H9 (cell line): ENCODE measurements around the gene LRMDA. TPM values are rescaled to one million over a fixed set of nuclear protein-coding genes. Genes with fewer than 3 reads are reported as not detected.

Source experiments
- DNase-seq: peaks from one replicate; pipeline ENCODE4 v3.0.0-alpha.2; 2017
- H2AFZ ChIP-seq: one replicate; pipeline ENCODE4 v1.6.1; 2013; ENCODE audit warnings: mild to moderate bottlenecking, low read length, control low read depth, moderate library complexity
- H2AK5ac ChIP-seq: 2 replicates; pipeline ENCODE4 v1.6.1; 2013; ENCODE audit warnings: low read length, control low read depth, mixed read lengths; ENCODE audit not compliant: insufficient read length
- H2BK120ac ChIP-seq: one replicate; pipeline ENCODE4 v1.6.1; 2013; ENCODE audit warnings: low read depth, mild to moderate bottlenecking, low read length, control low read depth, inconsistent platforms; ENCODE audit not compliant: poor library complexity, severe bottlenecking
- H2BK12ac ChIP-seq: 2 replicates; pipeline ENCODE4 v1.6.1; 2013; ENCODE audit warnings: low read length, control low read depth, mixed read lengths, low read depth; ENCODE audit not compliant: insufficient read length
- H2BK15ac ChIP-seq: 2 replicates; pipeline ENCODE4 v1.6.1; 2013; ENCODE audit warnings: low read depth, low read length, control low read depth
- H2BK20ac ChIP-seq: one replicate; pipeline ENCODE4 v1.6.1; 2013; ENCODE audit warnings: low read depth, mild to moderate bottlenecking, low read length, control low read depth, inconsistent platforms; ENCODE audit not compliant: poor library complexity, severe bottlenecking
- H2BK5ac ChIP-seq: 2 replicates; pipeline ENCODE4 v1.6.1; 2013; ENCODE audit warnings: low read length, control low read depth, mixed read lengths; ENCODE audit not compliant: insufficient read length
- H3K14ac ChIP-seq: 2 replicates; pipeline ENCODE4 v1.6.1; 2013; ENCODE audit warnings: low read length, control low read depth; ENCODE audit not compliant: insufficient read depth
- H3K18ac ChIP-seq: 2 replicates; pipeline ENCODE4 v1.6.1; 2013; ENCODE audit warnings: low read depth, mild to moderate bottlenecking, mixed read lengths, low read length, control low read depth; ENCODE audit not compliant: insufficient read length
- H3K23ac ChIP-seq: 2 replicates; pipeline ENCODE4 v1.6.1; 2013; ENCODE audit warnings: low read length, control low read depth, mixed read lengths, low read depth; ENCODE audit not compliant: insufficient read length
- H3K23me2 ChIP-seq: 2 replicates; pipeline ENCODE4 v1.6.1; 2013; ENCODE audit warnings: low read depth, mild to moderate bottlenecking, mixed read lengths, low read length, control low read depth; ENCODE audit not compliant: insufficient read length, poor library complexity, severe bottlenecking
- H3K27ac ChIP-seq: 2 replicates; pipeline ENCODE4 v1.5.1; 2013; ENCODE audit warnings: low read length, control low read depth, mixed read lengths, low read depth; ENCODE audit not compliant: insufficient read length
- H3K27me3 ChIP-seq: 2 replicates; pipeline ENCODE4 v1.6.1; 2013; ENCODE audit warnings: low read length, control low read depth, inconsistent platforms; ENCODE audit not compliant: insufficient read depth
- H3K4ac ChIP-seq: 2 replicates; pipeline ENCODE4 v1.6.1; 2013; ENCODE audit warnings: low read depth, mild to moderate bottlenecking, control low read depth, inconsistent platforms, low read length, moderate library complexity
- H3K4me1 ChIP-seq: 2 replicates; pipeline ENCODE4 v1.6.1; 2013; ENCODE audit warnings: low read length, control low read depth, inconsistent platforms; ENCODE audit not compliant: insufficient read depth
- H3K4me2 ChIP-seq: 2 replicates; pipeline ENCODE4 v1.6.1; 2013; ENCODE audit warnings: low read length, control low read depth, mixed read lengths; ENCODE audit not compliant: insufficient read length, insufficient read depth
- H3K56ac ChIP-seq: 2 replicates; pipeline ENCODE4 v1.6.1; 2013; ENCODE audit warnings: low read depth, mild to moderate bottlenecking, mixed read lengths, low read length, control low read depth; ENCODE audit not compliant: insufficient read length
- H3K79me1 ChIP-seq: 2 replicates; pipeline ENCODE4 v1.6.1; 2013; ENCODE audit warnings: low read depth, mild to moderate bottlenecking, moderate library complexity, low read length, control low read depth, inconsistent platforms; ENCODE audit not compliant: insufficient read depth, poor library complexity, severe bottlenecking
- H3K79me2 ChIP-seq: 2 replicates; pipeline ENCODE4 v1.6.1; 2013; ENCODE audit warnings: low read length, control low read depth, inconsistent platforms; ENCODE audit not compliant: insufficient read depth
- H3K9ac ChIP-seq: 2 replicates; pipeline ENCODE4 v1.6.1; 2013; ENCODE audit warnings: low read length, control low read depth, mixed read lengths; ENCODE audit not compliant: insufficient read length; ENCODE audit errors: extremely low read depth
- H3K9me3 ChIP-seq: one replicate; pipeline ENCODE4 v1.6.1; 2013; ENCODE audit warnings: low read depth, low read length, inconsistent platforms; ENCODE audit not compliant: control insufficient read depth
- H3T11ph ChIP-seq: one replicate; pipeline ENCODE4 v1.6.1; 2013; ENCODE audit warnings: mild to moderate bottlenecking, low read length, control low read depth, inconsistent platforms
- H4K20me1 ChIP-seq: one replicate; pipeline ENCODE4 v1.6.1; 2013; ENCODE audit not compliant: control insufficient read depth, insufficient read length, insufficient read depth
- H4K5ac ChIP-seq: 2 replicates; pipeline ENCODE4 v1.6.1; 2013; ENCODE audit warnings: low read depth, mild to moderate bottlenecking, mixed read lengths, low read length, control low read depth; ENCODE audit not compliant: insufficient read length
- H4K8ac ChIP-seq: replicated peaks from 2 replicates; pipeline ENCODE4 v1.6.1; 2013; ENCODE audit warnings: low read length, control low read depth, mixed read lengths, low read depth; ENCODE audit not compliant: insufficient read length
- H4K91ac ChIP-seq: 2 replicates; pipeline ENCODE4 v1.6.1; 2013; ENCODE audit warnings: low read depth, mild to moderate bottlenecking, moderate library complexity, mixed read lengths, low read length, control low read depth; ENCODE audit not compliant: insufficient read length
- H3K27ac Mint-ChIP-seq, 3 experiments: 2 replicates in 2 of 3; 3 replicates in 1 of 3; pipeline ENCODE4 v1.8.0; 2020 to 2021; ENCODE audit warnings: mixed read lengths in 3 of 3, mild to moderate bottlenecking in 1 of 3, moderate library complexity in 1 of 3
- H3K27me3 Mint-ChIP-seq: 2 replicates; pipeline ENCODE4 v1.8.0; 2021; ENCODE audit warnings: low read depth, mild to moderate bottlenecking, moderate library complexity, mixed read lengths
- H3K36me3 Mint-ChIP-seq, 3 experiments: 2 replicates in 2 of 3; 3 replicates in 1 of 3; pipeline ENCODE4 v1.8.0; 2020 to 2021; ENCODE audit warnings: low read depth in 3 of 3, mixed read lengths in 3 of 3; ENCODE audit not compliant: insufficient read depth in 1 of 3
- H3K4me1 Mint-ChIP-seq, 2 experiments: 2 replicates each; pipeline ENCODE4 v1.8.0; 2020; ENCODE audit warnings: mixed read lengths in 2 of 2
- H3K4me3 Mint-ChIP-seq, 2 experiments: 2 replicates in 1 of 2; 3 replicates in 1 of 2; pipeline ENCODE4 v1.8.0; 2020 to 2021; ENCODE audit warnings: mild to moderate bottlenecking in 2 of 2, mixed read lengths in 2 of 2, moderate library complexity in 1 of 2
- H3K9me3 Mint-ChIP-seq, 2 experiments: 2 replicates in 1 of 2; 3 replicates in 1 of 2; pipeline ENCODE4 v1.8.0; 2020; ENCODE audit warnings: mild to moderate bottlenecking in 2 of 2, mixed read lengths in 2 of 2, moderate library complexity in 1 of 2
- WGBS: extraction: QIAGEN DNeasy Blood & Tissue Kit; methylation state at CpG from one replicate; pipeline ENCODE4 v1.1.7; 2013; ENCODE audit warnings: missing lambda C conversion rate, low lambda C conversion rate, mixed read lengths; ENCODE audit not compliant: insufficient read length; ENCODE audit errors: extremely low coverage; 5-methylcytosine and 5-hydroxymethylcytosine counted together
- total RNA-seq: library from RNA; stranded (reverse); gene quantifications from 2 replicates; pipeline ENCODE4 v1.2.1, GENCODE V29; 2021
- TF ChIP-seq, protein P1 (sequence below): fragments of 200-600 bp; sonication (generic); conservative IDR thresholded peaks from 3 replicates; pipeline ENCODE4 v1.8.0; 2021; ENCODE audit warnings: antibody characterized with exemption, mild to moderate bottlenecking

LRMDA gene
- total RNA-seq, 1 experiment from 2014 or later, result 1.8 TPM

DNA sequence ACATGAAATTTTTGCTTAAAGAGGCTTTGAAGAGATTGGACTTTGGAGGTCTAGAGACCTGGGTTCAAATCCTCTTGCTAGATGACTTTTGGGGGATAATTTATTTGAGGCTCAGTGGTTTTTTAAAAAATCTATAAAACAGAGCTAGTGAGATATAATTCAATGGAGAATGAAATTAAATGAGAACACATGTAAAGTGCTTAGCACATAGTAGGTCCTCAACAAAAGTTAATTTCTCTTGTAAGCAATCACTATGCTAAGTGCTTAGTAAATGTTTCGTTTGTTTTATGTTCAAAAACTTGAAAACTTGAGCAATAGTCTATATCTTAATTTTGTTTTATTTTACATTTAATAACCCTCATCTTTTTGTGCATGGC lies 64.8 kb downstream of the LRMDA start:
- Histone ChIP-seq H3K23ac (no peak overlapping the region), H3K4me1 (no peaks in the 10 kb centered on the region), H3K56ac (no peak overlapping the region), H2BK5ac (no peak overlapping the region), H2AFZ (no peak overlapping the region), H3K79me1 (no peaks in the 10 kb centered on the region), H3K9ac (no peak overlapping the region), H3K4ac (no peak overlapping the region), H2AK5ac (no peak overlapping the region), H4K5ac (no peak overlapping the region), H3T11ph (no peak overlapping the region), H4K91ac (no peak overlapping the region), H3K79me2 (no peaks in the 10 kb centered on the region), H3K18ac (no peak overlapping the region), H2BK20ac (no peak overlapping the region), H3K14ac (no peak overlapping the region), H4K20me1 (no peaks in the 10 kb centered on the region), H2BK15ac (no peak overlapping the region), H2BK120ac (no peak overlapping the region), H3K27ac (no peak overlapping the region), H3K9me3 (no peaks in the 10 kb centered on the region), H2BK12ac (no peak overlapping the region), H4K8ac (no peak overlapping the region), H3K4me2 (no peak overlapping the region), H3K27me3 (no peaks in the 10 kb centered on the region; the same call in 1 of the 2 replicates), H3K23me2 (no peaks in the 10 kb centered on the region)
- no CpG with 5 or more reads among the region's 1 CpG for WGBS
- Mint-ChIP-seq H3K4me1 (no peaks in the 10 kb centered on the region), H3K9me3 (no peaks in the 10 kb centered on the region; a peak in 1 of 5 replicates), H3K36me3 (no peaks in the 10 kb centered on the region), H3K27me3 (peaks cover 37% of the 10 kb centered on the region), H3K27ac (no peak overlapping the region), H3K4me3 (no peak overlapping the region)
- no peak for DNase-seq
- TF ChIP-seq, protein P1, sequence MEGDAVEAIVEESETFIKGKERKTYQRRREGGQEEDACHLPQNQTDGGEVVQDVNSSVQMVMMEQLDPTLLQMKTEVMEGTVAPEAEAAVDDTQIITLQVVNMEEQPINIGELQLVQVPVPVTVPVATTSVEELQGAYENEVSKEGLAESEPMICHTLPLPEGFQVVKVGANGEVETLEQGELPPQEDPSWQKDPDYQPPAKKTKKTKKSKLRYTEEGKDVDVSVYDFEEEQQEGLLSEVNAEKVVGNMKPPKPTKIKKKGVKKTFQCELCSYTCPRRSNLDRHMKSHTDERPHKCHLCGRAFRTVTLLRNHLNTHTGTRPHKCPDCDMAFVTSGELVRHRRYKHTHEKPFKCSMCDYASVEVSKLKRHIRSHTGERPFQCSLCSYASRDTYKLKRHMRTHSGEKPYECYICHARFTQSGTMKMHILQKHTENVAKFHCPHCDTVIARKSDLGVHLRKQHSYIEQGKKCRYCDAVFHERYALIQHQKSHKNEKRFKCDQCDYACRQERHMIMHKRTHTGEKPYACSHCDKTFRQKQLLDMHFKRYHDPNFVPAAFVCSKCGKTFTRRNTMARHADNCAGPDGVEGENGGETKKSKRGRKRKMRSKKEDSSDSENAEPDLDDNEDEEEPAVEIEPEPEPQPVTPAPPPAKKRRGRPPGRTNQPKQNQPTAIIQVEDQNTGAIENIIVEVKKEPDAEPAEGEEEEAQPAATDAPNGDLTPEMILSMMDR, result no peak
